ENCODE data around the gene CCDC201.

DNA sequence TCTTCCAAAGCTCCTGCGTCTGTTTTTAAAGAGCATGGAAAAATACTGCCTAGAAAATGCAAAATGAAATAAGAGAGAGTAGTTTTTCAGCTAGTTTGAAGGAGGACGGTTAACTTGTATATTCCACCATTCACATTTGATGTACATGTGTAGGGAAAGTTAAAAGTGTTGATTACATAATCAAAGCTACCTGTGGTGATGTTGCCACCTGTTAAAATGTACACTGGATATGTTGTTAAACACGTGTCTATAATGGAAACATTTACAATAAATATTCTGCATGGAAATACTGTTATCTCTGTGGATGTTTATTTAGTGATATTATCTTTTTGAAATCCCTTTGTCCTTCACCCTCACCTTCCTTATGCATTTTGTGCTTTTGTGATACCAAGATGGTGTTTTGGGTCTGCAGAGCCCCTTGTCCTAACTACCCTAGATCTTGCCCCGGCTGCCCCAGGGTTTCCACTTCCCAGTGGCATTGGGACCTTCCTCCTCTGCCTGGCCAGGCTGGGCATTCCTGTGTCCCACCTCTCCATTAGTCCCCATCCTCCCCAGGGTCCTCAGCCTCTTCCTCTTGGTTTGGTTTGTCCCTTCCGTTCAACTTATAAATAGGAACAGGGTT is 20.6 kb upstream of the CCDC201 start:
- TF ChIP-seq POLR2AphosphoS5 (IDR thresholded peaks at IDR 0.05; ENCODE audit: low read depth, low read length), result no peak
- TF ChIP-seq, protein P1, sequence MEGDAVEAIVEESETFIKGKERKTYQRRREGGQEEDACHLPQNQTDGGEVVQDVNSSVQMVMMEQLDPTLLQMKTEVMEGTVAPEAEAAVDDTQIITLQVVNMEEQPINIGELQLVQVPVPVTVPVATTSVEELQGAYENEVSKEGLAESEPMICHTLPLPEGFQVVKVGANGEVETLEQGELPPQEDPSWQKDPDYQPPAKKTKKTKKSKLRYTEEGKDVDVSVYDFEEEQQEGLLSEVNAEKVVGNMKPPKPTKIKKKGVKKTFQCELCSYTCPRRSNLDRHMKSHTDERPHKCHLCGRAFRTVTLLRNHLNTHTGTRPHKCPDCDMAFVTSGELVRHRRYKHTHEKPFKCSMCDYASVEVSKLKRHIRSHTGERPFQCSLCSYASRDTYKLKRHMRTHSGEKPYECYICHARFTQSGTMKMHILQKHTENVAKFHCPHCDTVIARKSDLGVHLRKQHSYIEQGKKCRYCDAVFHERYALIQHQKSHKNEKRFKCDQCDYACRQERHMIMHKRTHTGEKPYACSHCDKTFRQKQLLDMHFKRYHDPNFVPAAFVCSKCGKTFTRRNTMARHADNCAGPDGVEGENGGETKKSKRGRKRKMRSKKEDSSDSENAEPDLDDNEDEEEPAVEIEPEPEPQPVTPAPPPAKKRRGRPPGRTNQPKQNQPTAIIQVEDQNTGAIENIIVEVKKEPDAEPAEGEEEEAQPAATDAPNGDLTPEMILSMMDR (IDR thresholded peaks at IDR 0.05), result no peak
- no peak for TF ChIP-seq SIN3A (IDR thresholded peaks at IDR 0.05; ENCODE audit: borderline replicate concordance, insufficient read depth, low read depth, low read length)
- TF ChIP-seq, protein P2, sequence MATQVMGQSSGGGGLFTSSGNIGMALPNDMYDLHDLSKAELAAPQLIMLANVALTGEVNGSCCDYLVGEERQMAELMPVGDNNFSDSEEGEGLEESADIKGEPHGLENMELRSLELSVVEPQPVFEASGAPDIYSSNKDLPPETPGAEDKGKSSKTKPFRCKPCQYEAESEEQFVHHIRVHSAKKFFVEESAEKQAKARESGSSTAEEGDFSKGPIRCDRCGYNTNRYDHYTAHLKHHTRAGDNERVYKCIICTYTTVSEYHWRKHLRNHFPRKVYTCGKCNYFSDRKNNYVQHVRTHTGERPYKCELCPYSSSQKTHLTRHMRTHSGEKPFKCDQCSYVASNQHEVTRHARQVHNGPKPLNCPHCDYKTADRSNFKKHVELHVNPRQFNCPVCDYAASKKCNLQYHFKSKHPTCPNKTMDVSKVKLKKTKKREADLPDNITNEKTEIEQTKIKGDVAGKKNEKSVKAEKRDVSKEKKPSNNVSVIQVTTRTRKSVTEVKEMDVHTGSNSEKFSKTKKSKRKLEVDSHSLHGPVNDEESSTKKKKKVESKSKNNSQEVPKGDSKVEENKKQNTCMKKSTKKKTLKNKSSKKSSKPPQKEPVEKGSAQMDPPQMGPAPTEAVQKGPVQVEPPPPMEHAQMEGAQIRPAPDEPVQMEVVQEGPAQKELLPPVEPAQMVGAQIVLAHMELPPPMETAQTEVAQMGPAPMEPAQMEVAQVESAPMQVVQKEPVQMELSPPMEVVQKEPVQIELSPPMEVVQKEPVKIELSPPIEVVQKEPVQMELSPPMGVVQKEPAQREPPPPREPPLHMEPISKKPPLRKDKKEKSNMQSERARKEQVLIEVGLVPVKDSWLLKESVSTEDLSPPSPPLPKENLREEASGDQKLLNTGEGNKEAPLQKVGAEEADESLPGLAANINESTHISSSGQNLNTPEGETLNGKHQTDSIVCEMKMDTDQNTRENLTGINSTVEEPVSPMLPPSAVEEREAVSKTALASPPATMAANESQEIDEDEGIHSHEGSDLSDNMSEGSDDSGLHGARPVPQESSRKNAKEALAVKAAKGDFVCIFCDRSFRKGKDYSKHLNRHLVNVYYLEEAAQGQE (IDR thresholded peaks at IDR 0.05; ENCODE audit: insufficient read depth in 1 of 2, low read depth in 2 of 2, low read length in 1 of 2), result no peak

Data from Panc1 (cell line).